OCI-LY7 (cell line): ENCODE measurements around the gene PLD1.

Experiments
- EZH2phosphoT487 ChIP-seq: fragments of 200-600 bp; sonication (generic); IDR thresholded peaks from 2 replicates; pipeline ENCODE4 v1.6.1; 2018; ENCODE audit warnings: low read depth, borderline replicate concordance, mild to moderate bottlenecking, mixed run types, antibody characterized with exemption, low read length, moderate library complexity, mixed read lengths
- TF ChIP-seq, protein P1 (sequence below): fragments of 200-600 bp; sonication (generic); conservative IDR thresholded peaks from 2 replicates; pipeline ENCODE4 v1.5.1; 2014; ENCODE audit warnings: mild to moderate bottlenecking, antibody characterized with exemption, low read length, moderate library complexity, mixed read lengths

DNA sequence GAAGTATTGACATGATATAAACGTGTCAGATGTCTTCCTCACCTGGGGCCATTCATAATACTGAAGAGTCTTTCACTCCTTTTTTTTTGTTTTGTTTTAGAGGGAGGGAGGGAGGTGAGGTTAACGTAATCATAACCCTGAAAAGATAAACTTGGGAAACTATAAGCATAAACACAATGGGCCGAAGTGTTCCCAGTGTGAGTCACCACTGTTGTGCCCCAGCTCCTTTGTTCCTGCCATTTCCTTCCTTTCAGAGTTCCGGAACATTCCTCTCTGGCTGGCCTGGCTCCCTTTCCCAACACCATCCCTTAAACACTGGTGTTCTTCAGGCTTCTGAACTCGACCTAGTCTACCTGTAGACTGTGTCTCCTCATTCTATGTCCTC lies 18.6 kb downstream of the PLD1 start:
- TF ChIP-seq EZH2phosphoT487: no peak
- TF ChIP-seq, protein P1, sequence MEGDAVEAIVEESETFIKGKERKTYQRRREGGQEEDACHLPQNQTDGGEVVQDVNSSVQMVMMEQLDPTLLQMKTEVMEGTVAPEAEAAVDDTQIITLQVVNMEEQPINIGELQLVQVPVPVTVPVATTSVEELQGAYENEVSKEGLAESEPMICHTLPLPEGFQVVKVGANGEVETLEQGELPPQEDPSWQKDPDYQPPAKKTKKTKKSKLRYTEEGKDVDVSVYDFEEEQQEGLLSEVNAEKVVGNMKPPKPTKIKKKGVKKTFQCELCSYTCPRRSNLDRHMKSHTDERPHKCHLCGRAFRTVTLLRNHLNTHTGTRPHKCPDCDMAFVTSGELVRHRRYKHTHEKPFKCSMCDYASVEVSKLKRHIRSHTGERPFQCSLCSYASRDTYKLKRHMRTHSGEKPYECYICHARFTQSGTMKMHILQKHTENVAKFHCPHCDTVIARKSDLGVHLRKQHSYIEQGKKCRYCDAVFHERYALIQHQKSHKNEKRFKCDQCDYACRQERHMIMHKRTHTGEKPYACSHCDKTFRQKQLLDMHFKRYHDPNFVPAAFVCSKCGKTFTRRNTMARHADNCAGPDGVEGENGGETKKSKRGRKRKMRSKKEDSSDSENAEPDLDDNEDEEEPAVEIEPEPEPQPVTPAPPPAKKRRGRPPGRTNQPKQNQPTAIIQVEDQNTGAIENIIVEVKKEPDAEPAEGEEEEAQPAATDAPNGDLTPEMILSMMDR: no peak
